HepG2 (cell line): ENCODE results near the gene NIPAL3. TPM values are rescaled to one million over a fixed set of nuclear protein-coding genes. Genes with fewer than 3 reads are reported as not detected.

ENCODE experiments used
- ATAC-seq: fragments of 200-7000 bp; cut with Tn5 transposase; 3 replicates; pipeline ENCODE4 v1.9.1; 2020; ENCODE audit warnings: mild to moderate bottlenecking, moderate library complexity
- BruUV-seq: library from RNA; stranded (reverse); fragments of 400-500 nt; replicated peaks from 2 replicates; lab custom pipeline; 2021; lab: Mats Ljungman, UMichigan
- CTCF ChIA-PET: fragments of 300-600 bp; formaldehyde crosslinking; extraction: SDS; loops from one replicate; lab custom pipeline; 2021; ENCODE audit warnings: low total read pairs, inconsistent platforms, low intra/inter-chr PET ratio; lab: Yijun Ruan, JAX
- POLR2A ChIA-PET: fragments of 350-600 bp; sonication (Branson Sonifier 250); formaldehyde crosslinking; loops from one replicate; lab custom pipeline; 2020; ENCODE audit warnings: antibody characterized with exemption, inconsistent platforms; lab: Yijun Ruan, JAX
- DNase-seq: peaks from one replicate; pipeline ENCODE4 v3.0.0-alpha.2; 2015; ENCODE audit warnings: low spot score
- FAIRE-seq: peaks from 3 replicates; lab custom pipeline; 2011; peaks lifted over from hg19 to GRCh38; lab: Jason Lieb, UNC
- H2AFZ ChIP-seq: one replicate; pipeline ENCODE4 v1.6.1; 2011; ENCODE audit warnings: low read length, inconsistent platforms
- H3K27ac ChIP-seq: fragments of 300-600 bp; 3 replicates; pipeline ENCODE4 v1.8.0; 2011; ENCODE audit warnings: mixed run types, mild to moderate bottlenecking, mixed read lengths, low read length, inconsistent platforms; ENCODE audit not compliant: insufficient read depth; ENCODE audit errors: extremely low read length
- H3K27me3 ChIP-seq, 2 experiments: fragments of 200-600 bp in 1 of 2; 2 replicates in 1 of 2; 3 replicates in 1 of 2; pipeline versions ENCODE4 v1.6.0 to v1.8.0; 2011; ENCODE audit warnings: low read length in 2 of 2, mild to moderate bottlenecking in 2 of 2, moderate library complexity in 2 of 2, inconsistent platforms in 1 of 2; ENCODE audit not compliant: insufficient read depth in 2 of 2, control insufficient read depth in 1 of 2
- H3K36me3 ChIP-seq, 2 experiments: fragments of 200-600 bp in 1 of 2; replicated peaks in 1 of 2; 2 replicates in 1 of 2; 3 replicates in 1 of 2; pipeline versions ENCODE4 v1.5.1 to v1.8.0; 2011; ENCODE audit warnings: low read length in 2 of 2, inconsistent platforms in 1 of 2; ENCODE audit not compliant: insufficient read depth in 2 of 2, control insufficient read depth in 1 of 2
- H3K4me1 ChIP-seq: 2 replicates; pipeline ENCODE4 v1.5.1; 2012; ENCODE audit warnings: low read length, inconsistent platforms; ENCODE audit not compliant: insufficient read depth
- H3K4me2 ChIP-seq: 2 replicates; pipeline ENCODE4 v1.6.0; 2011; ENCODE audit warnings: low read depth, low read length, inconsistent platforms
- H3K4me3 ChIP-seq, 3 experiments: fragments of 200-600 bp in 1 of 3; sonication (generic), shearing (Covaris generic) in 1 of 3; replicated peaks in 1 of 3; 2 replicates each; pipeline ENCODE4 v1.5.1; 2011 to 2016; ENCODE audit warnings: low read length in 3 of 3, inconsistent platforms in 2 of 3, low read depth in 2 of 3, mild to moderate bottlenecking in 2 of 3, control low read depth in 1 of 3, mixed read lengths in 1 of 3; ENCODE audit not compliant: insufficient read depth in 1 of 3
- H3K79me2 ChIP-seq: one replicate; pipeline ENCODE4 v1.6.1; 2011; ENCODE audit warnings: low read length, inconsistent platforms; ENCODE audit not compliant: insufficient read depth
- H3K9ac ChIP-seq: 2 replicates; pipeline ENCODE4 v1.6.0; 2011; ENCODE audit warnings: mild to moderate bottlenecking, low read depth, low read length, inconsistent platforms; ENCODE audit not compliant: insufficient read depth
- H3K9me3 ChIP-seq: 2 replicates; pipeline ENCODE4 v1.5.1; 2012; ENCODE audit warnings: mild to moderate bottlenecking, low read length
- H4K20me1 ChIP-seq: 2 replicates; pipeline ENCODE4 v1.6.0; 2011; ENCODE audit warnings: inconsistent platforms, mild to moderate bottlenecking, low read length, moderate library complexity; ENCODE audit not compliant: insufficient read depth
- AHR ChIP-seq: IDR thresholded peaks from 2 replicates; pipeline ENCODE4 v1.6.1; 2018; ENCODE audit warnings: missing genetic modification reagents, missing compliant biosample characterization
- CREB3 ChIP-seq: sonication (generic); formaldehyde crosslinking; IDR thresholded peaks from 2 replicates; pipeline ENCODE4 v1.5.0; 2020; ENCODE audit warnings: missing genetic modification reagents
- DDIT3 ChIP-seq: sonication (generic); formaldehyde crosslinking; IDR thresholded peaks from 2 replicates; pipeline ENCODE4 v1.4.0; 2020; ENCODE audit warnings: mild to moderate bottlenecking, missing genetic modification reagents
- LBX2 ChIP-seq: sonication (generic); formaldehyde crosslinking; IDR thresholded peaks from 2 replicates; pipeline ENCODE4 v1.5.0; 2020; ENCODE audit warnings: missing genetic modification reagents, mild to moderate bottlenecking, borderline replicate concordance
- MNT ChIP-seq: fragments of 450-650 bp; IDR thresholded peaks from 2 replicates; pipeline ENCODE4 v1.6.1; 2016
- POLR2AphosphoS2 ChIP-seq: IDR thresholded peaks from 2 replicates; pipeline ENCODE4 v1.6.1; 2011; ENCODE audit warnings: low read depth, low read length, improper control_type of control experiment
- POLR2AphosphoS5 ChIP-seq: IDR thresholded peaks from 2 replicates; pipeline ENCODE4 v1.6.1; 2012; ENCODE audit warnings: low read depth, low read length
- RBM39 ChIP-seq: fragments of 200-400 bp; formaldehyde crosslinking; IDR thresholded peaks from one replicate; pipeline ENCODE4 v1.6.1; 2018; ENCODE audit warnings: antibody characterized with exemption, mild to moderate bottlenecking, low read depth, low read length; ENCODE audit not compliant: poor library complexity, severe bottlenecking
- ZBTB10 ChIP-seq: sonication (generic); formaldehyde crosslinking; IDR thresholded peaks from 2 replicates; pipeline ENCODE4 v1.4.0; 2020; ENCODE audit warnings: missing genetic modification reagents, borderline replicate concordance
- ZNF30 ChIP-seq: sonication (generic); formaldehyde crosslinking; IDR thresholded peaks from 2 replicates; pipeline ENCODE4 v1.5.0; 2020; ENCODE audit warnings: mild to moderate bottlenecking, missing genetic modification reagents
- ZNF513 ChIP-seq: sonication (generic); formaldehyde crosslinking; conservative IDR thresholded peaks from 2 replicates; pipeline ENCODE4 v1.5.0; 2020; ENCODE audit warnings: missing genetic modification reagents
- ZNF574 ChIP-seq: sonication (generic); formaldehyde crosslinking; IDR thresholded peaks from 2 replicates; pipeline ENCODE4 v1.4.0; 2020; ENCODE audit warnings: missing genetic modification reagents
- WGBS: methylation state at CpG from one replicate; pipeline ENCODE4 v1.1.6; 2017; ENCODE audit warnings: low lambda C conversion rate; 5-methylcytosine and 5-hydroxymethylcytosine counted together
- in situ Hi-C: cut with HindIII; loops from 2 replicates; pipeline ENCODE4 v1.10.0; 2017; ENCODE audit warnings: low pct_unique_long_range_greater_than_20kb; ENCODE audit not compliant: extremely low pct_ligation_motif_present
- intact Hi-C: fragments of 100-400 bp; cut with micrococcal nuclease; formaldehyde crosslinking; loops from one replicate; pipeline ENCODE4 v1.10.0; 2022; ENCODE audit not compliant: unreplicated experiment
- polyA plus RNA-seq, 8 experiments: library from polyadenylated mRNA; depleted of rRNA in 3 of 8; stranded (reverse) in 7 of 8; unstranded in 1 of 8; fragments of >200 nt; fragmentation: Illumina TruSeq in 4 of 8; extraction: Trizol in 4 of 8; gene quantifications; 2 replicates each; pipeline versions ENCODE4 v1.2.1 to v1.2.3, GENCODE V29; 2011 to 2016; ENCODE audit warnings: low read depth in 4 of 8, missing spikeins in 1 of 8, mixed read lengths in 1 of 8; ENCODE audit not compliant: insufficient read depth in 1 of 8
- total RNA-seq, 5 experiments: library from RNA; depleted of rRNA; stranded (reverse); fragments of >200 nt; fragmentation: Illumina TruSeq; extraction: Trizol; gene quantifications; 2 replicates each; pipeline ENCODE4 v1.2.3, GENCODE V29; 2016; ENCODE audit warnings: low read depth in 1 of 5

The NIPAL3 gene
- total and polyA plus RNA-seq, 2 of the 13 experiments (the other 11 are each of a cell fraction or from before 2014, with no cell fraction given), result 5.6 to 8.6 TPM

- in situ Hi-C loops (no loop called here), intact Hi-C loops (loop anchor here (5.0 to 10.0 kb wide), 2 partner anchors 54 to 88 kb away; partner anchors contain the start of genes NCMAP, NIPAL3 and STPG1)
- no peak for FAIRE-seq
- peaks cover 10% of the 10 kb centered on the region for H3K79me2 ChIP-seq
- no peaks in the 10 kb centered on the region for H3K36me3 ChIP-seq
- H4K20me1 ChIP-seq, result no peaks in the 10 kb centered on the region
- no peak for DNase-seq
- peak overlapping the region; percentile 71 to 84 (median 72) for H3K4me3 ChIP-seq
- ChIA-PET POLR2A (interaction anchor here (1.0 to 1.9 kb wide), 6 partner anchors 13 to 317 kb away, joined by 3 to 11 read pairs (median 4); no protein-coding TSS in a partner anchor), CTCF (no interaction called here)
- peaks cover 51% of the 10 kb centered on the region for H3K4me1 ChIP-seq
- under 1% methylated on average over 45 of the region's 53 CpGs for WGBS
- H3K27me3 ChIP-seq, result no peaks in the 10 kb centered on the region; a peak in 1 of 5 replicates
- peak overlapping the region; percentile 81 for H3K9ac ChIP-seq
- H3K27ac ChIP-seq, result peak overlapping the region; percentile 30
- H3K4me2 ChIP-seq, result peak overlapping the region; percentile 95
- BruUV-seq, result no TSS peak
- no peaks in the 10 kb centered on the region for H3K9me3 ChIP-seq
- ATAC-seq, result no peak
- H2AFZ ChIP-seq, result peak overlapping the region; percentile 35
- TF ChIP-seq LBX2 (CRISPR knock-in tag), result no peak
- TF ChIP-seq DDIT3 (CRISPR knock-in tag), result no peak
- no peak for TF ChIP-seq ZNF30 (CRISPR knock-in tag)
- no peak for TF ChIP-seq ZBTB10 (CRISPR knock-in tag)
- peak; percentile 30 for TF ChIP-seq RBM39
- TF ChIP-seq MNT, result no peak
- no peak for TF ChIP-seq CREB3
- TF ChIP-seq ZNF513 (CRISPR knock-in tag), result no peak
- TF ChIP-seq POLR2AphosphoS2, result no peak
- no peak for TF ChIP-seq ZNF574 (CRISPR knock-in tag)
- no peak; the same call in 1 of the 2 replicates for TF ChIP-seq AHR (CRISPR knock-in tag)
- no peak for TF ChIP-seq POLR2AphosphoS5
Observed at GRCh38 chr1:24503059-24503751, 87.6 kb downstream of the NIPAL3 start.
